ENCODE results near the gene TNF.
A peak's percentile ranks its signal among the peaks of the same experiment; 100 is the strongest.
"Not testable (repeated sequence)": the region's sequence is repeated elsewhere in the genome, so short reads cannot be mapped to it uniquely, and the experiment has no call there.

Gene TNF

DNA sequence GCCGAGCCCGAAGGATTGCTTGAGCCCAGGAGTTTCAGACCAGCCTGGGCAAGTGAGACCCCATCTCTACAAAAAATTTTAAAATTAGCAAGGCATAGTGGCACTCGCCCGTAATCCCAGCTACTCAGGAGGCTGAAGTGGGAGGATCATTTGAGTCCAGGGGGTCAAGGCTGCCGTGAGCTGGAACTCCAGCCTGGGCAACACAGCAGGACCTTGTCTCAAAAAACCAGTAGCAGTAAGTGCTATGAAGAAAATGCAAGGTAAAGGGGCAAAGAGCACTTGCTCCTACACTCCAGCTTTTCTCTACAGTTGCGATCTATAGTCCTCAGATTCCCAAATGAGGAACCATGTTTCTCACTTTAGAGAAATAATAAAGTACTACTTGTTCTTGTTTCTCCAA, 31.7 kb upstream of the TNF start:
- no peak for DNase-seq (ENCODE audit: low read depth in 4 of 4, low spot score in 1 of 4)

- DNase-seq (ENCODE audit: low read depth in 4 of 4, low spot score in 1 of 4) = no peak
Measured at GRCh38 chr6:31544676-31545075, 30.7 kb upstream of the TNF start.

DNA sequence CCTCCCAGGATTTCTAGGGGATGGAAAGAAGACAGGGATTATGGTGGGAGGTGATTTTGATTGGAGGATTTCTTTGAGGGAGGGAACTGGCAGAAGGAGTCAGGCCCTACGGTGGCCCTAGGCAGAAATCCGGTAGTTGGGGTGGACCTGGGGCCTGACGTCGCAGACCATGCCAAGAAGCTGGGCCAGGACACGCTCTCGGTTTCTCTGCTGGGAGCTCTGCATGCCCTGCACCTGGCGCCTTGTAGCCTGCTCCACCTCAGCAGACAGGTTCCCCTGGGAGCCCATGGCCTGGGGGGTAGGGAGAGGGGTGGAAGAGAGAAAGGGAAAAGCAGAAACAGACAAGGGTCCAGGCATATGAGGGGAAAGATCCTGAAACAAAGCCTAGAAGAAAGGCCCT, 30.1 kb upstream of the TNF start:
- no peak for DNase-seq (ENCODE audit: low read depth in 4 of 4, low spot score in 1 of 4)

- peak; percentile 62 to 88 (median 74) for DNase-seq (ENCODE audit: low read depth in 4 of 4, low spot score in 1 of 4)
Measured at GRCh38 chr6:31546339-31546957, 28.9 kb upstream of the TNF start, which contains the start of gene ATP6V1G2. Gene ATP6V1G2 (minus strand): TSS chr6:31546608. CDS start chr6:31546559, 49 bp downstream.

DNA sequence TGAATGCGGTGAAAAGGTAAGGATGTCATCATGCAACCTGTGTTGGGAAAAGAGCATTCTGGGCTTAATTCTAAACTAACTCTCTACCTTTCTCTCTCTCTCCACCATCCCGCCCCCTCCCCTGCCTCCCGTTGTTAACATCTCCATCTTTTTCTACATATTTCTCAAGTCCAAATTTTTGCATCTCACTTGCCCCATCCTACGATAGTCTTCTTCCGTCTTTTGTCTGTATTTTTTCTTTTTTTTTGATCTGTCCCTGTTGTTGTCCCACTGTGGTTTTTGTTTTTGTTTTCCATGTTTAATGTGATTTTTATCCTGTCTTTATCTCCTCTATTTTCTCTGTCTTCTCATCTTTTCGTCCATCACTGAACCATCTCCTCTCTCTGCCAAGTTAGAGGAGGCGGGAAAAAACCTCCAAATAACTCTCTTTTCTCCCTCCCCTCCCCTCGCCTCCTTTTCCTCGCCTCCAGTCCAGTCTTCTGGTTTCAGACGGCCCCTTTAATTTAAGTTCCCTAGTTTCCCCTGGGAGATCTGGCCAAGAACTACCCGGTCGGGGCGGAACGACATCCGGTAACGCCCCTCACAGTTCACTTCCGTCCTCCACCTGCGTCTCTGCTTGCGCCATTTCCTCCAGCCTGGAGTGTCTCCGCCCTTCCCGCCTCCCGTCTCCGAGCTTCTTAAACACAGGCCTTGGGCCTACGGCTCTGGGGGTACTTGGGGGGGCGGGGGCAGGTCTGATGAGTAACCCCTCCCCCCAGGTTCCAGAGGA, 28.2 kb upstream of the TNF start, which contains the start of gene NFKBIL1:
NFKBIL1 (plus strand) TSS at position 651 of the 769 bp plus-strand sequence; CDS start at position 738, 87 bp downstream.
- peak; percentile 73 to 91 (median 84) for DNase-seq (ENCODE audit: low read depth in 4 of 4, low spot score in 1 of 4)

DNA sequence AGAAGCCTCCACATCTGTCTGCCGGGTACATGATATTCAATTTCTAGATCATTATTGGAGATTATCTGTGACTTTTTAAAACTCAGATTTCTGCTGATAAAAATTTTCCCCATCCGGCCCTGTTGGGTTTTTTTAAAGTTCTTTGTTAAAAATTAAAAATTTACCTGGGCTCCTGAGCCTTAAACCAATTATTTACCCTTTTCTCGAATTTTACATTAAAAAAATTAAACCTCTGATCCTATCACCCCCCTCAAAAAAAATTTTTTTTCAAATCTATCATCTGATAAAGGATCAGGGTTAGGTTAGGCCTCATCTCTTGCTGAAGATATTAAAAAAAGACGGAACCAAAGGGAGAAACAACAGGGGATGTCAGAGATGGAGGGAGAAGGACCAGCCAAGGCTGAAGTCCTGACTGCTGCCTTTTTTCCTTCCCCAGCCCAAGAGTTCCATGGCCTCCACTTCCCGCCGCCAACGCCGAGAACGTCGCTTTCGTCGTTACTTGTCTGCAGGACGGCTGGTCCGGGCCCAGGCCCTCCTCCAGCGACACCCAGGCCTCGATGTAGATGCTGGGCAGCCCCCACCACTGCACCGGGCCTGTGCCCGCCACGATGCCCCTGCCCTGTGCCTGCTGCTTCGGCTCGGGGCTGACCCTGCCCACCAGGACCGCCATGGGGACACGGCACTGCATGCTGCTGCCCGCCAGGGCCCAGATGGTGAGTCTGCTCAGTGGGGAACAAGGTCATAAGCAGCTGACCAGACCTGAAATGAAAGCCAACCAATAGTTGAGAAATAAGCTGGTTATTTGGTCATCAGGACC, 27.4 kb upstream of the TNF start:
- no peak for DNase-seq (ENCODE audit: low read depth in 4 of 4, low spot score in 1 of 4)

DNA sequence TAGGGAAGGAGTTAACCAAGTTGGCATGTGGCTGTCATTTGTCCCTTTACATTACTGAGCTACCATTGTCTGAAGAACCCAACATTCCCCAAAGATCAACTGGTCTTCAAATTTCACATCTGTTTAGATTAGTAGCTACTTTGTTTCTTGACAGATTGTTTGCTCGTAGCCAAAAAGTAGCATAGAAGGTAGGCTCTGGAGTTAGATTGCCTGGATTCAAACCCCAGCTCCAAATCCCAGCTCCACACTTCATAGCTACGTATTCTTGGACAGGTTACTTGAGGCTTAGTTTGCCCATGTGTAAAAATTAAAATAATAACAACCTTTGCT, 26.9 kb upstream of the TNF start:
- no peak for DNase-seq (ENCODE audit: low read depth in 4 of 4, low spot score in 1 of 4)

DNA sequence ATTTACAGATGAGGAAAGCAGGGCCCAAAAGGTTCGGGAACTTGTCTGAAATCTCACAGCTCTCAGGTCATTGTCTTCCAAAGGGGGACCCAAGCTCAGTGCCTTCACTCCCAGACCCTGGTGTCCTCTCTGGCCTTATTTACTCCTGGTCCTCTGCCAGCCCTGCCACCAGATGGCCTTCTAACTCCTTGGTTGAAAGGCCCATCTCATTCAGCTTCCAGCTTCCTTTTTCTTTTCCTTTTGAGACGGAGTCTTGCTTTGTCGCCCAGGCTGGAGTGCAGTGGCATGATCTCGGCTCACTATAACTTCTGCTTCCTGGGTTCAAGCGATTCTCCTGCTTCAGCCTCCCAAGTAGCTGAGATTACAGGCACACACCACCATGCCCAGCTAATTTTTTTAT, 24.0 kb upstream of the TNF start:
- not testable (repeated sequence) for DNase-seq (ENCODE audit: low read depth in 4 of 4, low spot score in 1 of 4)

DNA sequence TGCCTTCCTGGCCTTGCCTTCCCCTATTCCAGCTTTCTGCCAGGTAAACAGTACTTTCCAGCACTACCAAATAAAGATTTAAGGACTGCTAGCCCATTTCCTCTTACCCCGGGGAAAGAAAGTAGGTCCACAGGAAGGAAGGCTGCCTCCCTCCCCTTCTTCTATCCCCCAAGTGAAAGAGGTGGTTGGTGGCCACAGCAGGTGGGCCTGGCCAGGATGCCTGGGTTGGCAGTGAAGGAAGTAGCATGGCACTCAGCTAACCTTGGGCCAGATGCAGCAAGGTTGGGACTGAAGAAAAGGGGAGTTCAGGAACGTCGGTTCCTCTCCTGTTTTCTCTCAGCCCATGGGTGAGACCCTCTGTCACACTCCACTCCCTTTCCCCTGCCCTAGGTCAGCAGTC, 19.1 kb upstream of the TNF start:
- DNase-seq (ENCODE audit: low read depth in 4 of 4, low spot score in 1 of 4) = no peak

GRCh38 chr6:31557443-31558317, 17.7 kb upstream of the TNF start:
- no peak for DNase-seq (ENCODE audit: low read depth in 4 of 4, low spot score in 1 of 4)

DNA sequence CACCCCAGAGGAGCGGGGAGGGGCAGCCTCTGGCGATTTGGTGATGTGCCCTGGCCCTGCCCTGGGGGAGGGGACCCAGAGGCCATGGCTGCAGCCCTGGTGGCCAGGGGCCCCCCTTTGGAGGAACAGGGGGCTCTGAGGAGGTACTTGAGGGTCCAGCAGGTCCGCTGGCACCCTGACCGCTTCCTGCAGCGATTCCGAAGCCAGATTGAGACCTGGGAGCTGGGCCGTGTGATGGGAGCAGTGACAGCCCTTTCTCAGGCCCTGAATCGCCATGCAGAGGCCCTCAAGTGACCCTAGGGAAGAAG, 17.1 kb upstream of the TNF start:
- DNase-seq (ENCODE audit: low read depth in 4 of 4, low spot score in 1 of 4) = no peak

GRCh38 chr6:31558631-31559500, 16.5 kb upstream of the TNF start:
- DNase-seq (ENCODE audit: low read depth in 4 of 4, low spot score in 1 of 4) = peak in 3 of 4 experiments; percentile 50 to 73 (median 59)

GRCh38 chr6:31559606-31559957, 15.8 kb upstream of the TNF start:
- DNase-seq (ENCODE audit: low read depth in 4 of 4, low spot score in 1 of 4) = no peak

GRCh38 chr6:31559958-31560696, 15.2 kb upstream of the TNF start:
- DNase-seq (ENCODE audit: low read depth in 4 of 4, low spot score in 1 of 4) = peak in 1 of 4 experiments; percentile 49

DNA sequence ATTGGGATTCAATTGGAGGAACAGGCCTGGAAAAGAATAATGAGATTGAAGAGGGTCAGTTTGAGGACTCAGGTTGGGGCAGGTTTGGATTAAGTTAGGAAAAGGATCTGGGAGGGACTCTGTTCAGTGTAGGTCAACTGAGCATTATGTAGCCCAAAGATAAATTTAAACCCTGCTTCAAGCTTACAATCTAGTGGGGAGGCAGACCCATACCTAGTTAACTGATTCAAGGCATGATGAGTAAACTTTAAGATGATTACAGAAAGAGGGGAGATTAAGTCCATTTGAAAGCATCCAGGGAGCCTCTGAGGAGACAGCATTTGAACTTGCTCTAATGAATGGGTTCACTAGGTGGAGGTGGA, 14.7 kb upstream of the TNF start:
- DNase-seq (ENCODE audit: low read depth in 4 of 4, low spot score in 1 of 4) = no peak

DNA sequence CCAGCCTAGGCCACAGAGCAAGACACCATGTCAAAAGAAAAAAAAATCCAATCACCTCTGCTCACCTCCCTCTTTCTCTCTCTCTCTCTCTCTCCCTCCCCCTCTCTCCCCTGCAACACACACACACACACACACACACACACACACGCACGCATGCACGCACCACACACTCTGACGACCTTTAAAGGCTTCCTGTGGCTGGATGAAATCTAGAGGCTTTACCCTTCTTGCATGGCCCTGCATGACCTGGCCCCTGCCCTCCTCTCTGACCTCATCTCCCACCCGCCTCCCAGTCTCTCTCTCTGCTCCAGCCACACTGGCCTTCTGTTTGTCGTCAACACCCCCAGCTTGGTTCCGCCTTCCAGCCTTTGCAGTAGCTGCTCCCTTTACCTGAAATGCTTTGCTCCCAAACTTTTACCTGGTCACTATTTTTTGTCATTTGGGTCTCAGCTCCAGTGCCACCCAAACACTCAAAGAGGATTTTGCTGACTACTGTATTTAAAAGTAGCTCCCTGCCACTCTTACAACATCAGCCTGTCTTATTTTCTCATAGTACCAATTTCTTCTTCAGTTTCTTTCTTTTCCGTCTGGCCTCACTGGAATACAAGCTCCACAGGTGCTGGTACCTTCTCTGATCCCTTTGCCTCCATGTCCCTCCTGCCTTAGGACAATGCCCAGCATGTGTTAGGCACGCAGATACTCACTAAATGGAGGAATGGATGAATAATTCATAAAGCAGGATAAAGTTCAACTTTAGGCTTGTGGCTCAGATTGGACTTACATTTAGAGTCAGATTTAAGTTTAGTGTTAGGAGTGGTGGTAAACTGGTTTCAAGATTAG, 7.6 kb upstream of the TNF start:
- DNase-seq (ENCODE audit: low read depth in 4 of 4, low spot score in 1 of 4) = no peak

DNA sequence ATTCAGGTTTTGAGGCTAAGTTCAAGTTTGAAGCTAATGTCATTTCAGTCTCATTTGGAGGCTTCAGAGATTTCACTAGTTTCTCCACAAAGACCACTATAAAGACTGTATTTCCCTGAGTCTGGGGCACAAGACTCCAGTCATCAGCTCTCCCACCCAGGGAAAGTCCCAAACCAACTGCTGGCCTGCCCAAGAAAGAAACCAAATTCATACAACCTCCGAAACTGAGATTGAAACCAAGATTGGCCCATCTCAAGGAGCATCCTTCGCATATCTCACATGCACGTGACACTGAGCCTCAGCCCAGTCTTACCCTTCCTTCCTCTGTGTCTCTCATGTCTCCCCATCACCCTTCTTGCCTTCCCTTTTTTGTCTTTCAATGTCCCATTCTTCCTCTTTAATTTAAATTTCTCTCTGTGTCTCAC, 6.8 kb upstream of the TNF start:
- DNase-seq (ENCODE audit: low read depth in 4 of 4, low spot score in 1 of 4) = peak in 2 of 4 experiments; percentile 48 to 61

DNA sequence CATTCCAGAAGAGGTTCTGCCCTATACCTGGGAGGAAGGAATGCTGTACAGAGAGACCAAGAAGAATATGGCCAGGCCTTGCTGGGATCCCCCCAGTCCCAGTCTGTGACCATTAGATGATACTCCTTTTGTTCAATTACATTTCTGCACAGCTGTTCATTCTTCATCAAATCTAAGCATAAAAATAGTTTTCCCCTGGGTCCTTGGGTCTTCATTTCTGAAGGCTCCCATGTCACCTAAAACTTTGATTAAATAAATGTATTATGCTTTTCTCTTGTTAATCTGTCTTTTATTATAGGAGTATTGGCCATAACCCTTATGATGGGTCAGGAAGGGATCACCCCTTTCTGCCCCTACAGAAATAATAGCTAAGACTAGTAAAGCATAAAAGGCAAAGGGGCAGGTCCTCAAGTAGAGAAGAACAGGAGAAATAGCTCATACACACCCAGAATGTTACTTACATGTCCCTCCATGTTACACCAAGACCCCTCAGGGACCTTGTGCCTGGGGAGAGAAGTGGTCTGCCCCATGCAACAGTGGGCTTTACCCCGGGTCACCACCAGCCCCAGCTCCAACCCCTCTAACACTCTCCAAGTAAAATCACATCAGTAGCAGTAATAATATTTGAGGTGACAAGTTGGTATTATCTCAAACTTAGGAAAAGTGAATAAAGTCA, 5.4 kb upstream of the TNF start:
- DNase-seq (ENCODE audit: low read depth in 4 of 4, low spot score in 1 of 4) = no peak

Data from stimulated activated CD4-positive, alpha-beta T cell treated with anti-CD3 and anti-CD28 coated beads, Interleukin-1b, Interleukin-23, amount 100 ng/mL, for 24 hours (primary cell).